ENCODE measurements around the gene EXOSC3.
"Not testable (repeated sequence)": the region's sequence is repeated elsewhere in the genome, so short reads cannot be mapped to it uniquely, and the experiment has no call there.

The EXOSC3 gene

DNA sequence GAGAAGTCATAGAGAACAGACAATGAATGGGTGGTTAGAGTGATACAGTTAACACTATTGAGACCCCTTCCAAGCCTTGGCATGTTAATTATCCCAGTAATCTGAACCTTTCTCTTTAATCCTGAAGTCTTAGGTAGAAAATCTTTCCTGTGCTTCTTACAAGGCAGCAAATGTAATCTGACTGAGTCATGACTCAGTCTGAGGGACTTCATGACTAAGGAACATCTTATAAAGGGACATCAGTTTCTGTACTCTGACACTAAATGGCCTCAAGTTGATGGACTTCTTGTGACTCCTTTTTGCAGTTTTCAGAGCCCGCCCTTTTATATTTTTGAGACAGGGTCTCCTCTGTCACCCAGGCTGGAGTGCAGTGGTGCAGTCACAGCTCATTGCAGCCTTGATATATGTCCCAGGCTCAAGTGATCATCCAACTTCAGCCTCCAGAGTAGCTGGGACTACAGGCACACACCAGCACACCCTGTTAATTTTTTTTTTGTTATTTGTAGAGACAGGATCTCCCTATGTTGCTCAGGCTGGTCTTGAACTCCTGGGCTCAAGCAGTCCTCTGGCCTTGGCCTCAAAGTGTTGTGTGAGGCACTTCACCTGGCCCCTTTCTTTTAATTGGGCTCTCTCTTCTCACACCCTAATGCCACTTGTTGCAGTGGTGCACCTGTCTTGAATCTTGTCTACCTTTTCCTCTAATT is 9.5 kb downstream of the EXOSC3 start:
- DNase-seq, result no peak

- no peak for DNase-seq
Measured at GRCh38 chr9:37769995-37770394, 14.9 kb downstream of the EXOSC3 start.

- DNase-seq, result no peak
Measured at GRCh38 chr9:37769306-37769705, 15.6 kb downstream of the EXOSC3 start.

DNA sequence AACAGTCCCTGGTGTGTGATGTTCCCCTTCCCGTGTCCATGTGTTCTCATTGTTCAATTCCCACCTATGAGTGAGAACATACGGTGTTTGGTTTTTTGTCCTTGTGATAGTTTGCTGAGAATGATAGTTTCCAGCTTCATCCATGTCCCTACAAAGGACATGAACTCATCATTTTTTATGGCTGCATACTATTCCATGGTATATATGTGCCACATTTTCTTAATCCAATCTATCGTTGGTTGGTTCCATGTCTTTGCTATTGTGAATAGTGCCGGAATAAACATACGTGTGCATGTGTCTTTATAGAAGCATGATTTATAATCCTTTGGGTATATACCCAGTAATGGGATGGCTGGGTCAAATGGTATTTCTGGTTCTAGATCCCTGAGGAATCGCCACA is 19.6 kb downstream of the EXOSC3 start:
- not testable (repeated sequence) for DNase-seq

DNA sequence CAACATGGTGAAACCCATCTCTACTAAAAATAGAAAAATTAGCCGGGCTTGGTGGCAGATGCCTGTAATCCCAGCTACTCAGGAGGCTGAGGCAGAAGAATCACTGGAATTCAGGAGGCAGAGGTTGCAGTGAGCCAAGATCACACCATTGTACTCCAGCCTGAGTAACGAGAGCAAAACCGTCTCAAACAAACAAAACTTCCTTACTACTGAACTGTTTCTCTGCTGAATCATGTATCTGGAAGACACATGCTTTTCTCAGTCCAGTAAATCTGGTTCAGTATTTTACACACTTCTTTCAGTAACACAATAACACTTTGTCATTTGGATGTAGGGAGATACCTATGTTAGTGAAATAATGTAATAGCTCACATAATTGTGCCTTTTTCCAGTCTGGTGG is 23.4 kb downstream of the EXOSC3 start:
- DNase-seq, result no peak

DNA sequence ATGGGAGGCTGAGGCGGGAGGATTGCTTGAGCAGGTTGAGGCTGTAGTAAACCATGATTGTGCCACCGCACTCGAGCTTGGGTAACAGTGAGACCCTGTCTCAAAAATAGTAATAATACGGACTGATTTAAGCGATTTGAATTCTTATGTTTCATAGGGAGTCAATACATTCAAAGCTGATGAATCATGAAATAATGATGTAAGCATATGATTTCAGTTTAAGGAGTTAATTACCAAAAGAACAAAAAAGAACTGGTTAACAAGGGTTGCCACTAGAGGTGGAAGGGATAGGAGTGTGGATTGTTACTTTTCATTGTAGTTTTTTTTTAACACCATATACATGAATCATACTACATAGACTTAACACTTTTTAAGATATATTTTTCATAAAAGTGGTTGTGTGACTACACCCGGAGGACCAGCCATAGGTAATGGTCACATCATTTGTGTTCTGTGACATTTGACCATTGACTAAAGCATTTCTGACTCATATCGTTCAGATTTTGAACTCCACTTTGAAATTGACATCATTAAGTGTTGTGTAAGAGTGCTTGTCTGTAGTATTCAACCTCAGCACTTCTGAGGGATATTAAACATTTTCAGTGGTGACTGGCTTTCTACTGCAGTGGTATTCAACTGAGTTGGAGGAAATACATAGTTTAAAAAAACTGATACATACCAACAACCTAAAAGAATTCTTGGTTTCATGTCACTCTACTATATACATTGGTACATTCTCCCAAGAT is 24.3 kb downstream of the EXOSC3 start:
- no peak for DNase-seq

GRCh38 chr9:37758747-37759146 is 26.1 kb downstream of the EXOSC3 start:
- no peak for DNase-seq

- DNase-seq, result peak; percentile 57
Measured at GRCh38 chr9:37753489-37754190, 31.2 kb downstream of the EXOSC3 start, which contains the start of gene TRMT10B. Gene TRMT10B, plus strand, starts transcription at chr9:37753805. Its CDS starts 8,127 bp downstream, at chr9:37761932.

- no peak for DNase-seq
Measured at GRCh38 chr9:37752642-37753488, 32.0 kb downstream of the EXOSC3 start.

- not testable (repeated sequence) for DNase-seq
Measured at GRCh38 chr9:37752112-37752511, 32.8 kb downstream of the EXOSC3 start.

GRCh38 chr9:37751704-37752103 is 33.2 kb downstream of the EXOSC3 start:
- DNase-seq, result not testable (repeated sequence)

GRCh38 chr9:37751186-37751585 is 33.7 kb downstream of the EXOSC3 start:
- DNase-seq, result no peak

- DNase-seq, result no peak
Measured at GRCh38 chr9:37749129-37749528, 35.7 kb downstream of the EXOSC3 start.

- peak; percentile 33 for DNase-seq
Measured at GRCh38 chr9:37747271-37747753, 37.6 kb downstream of the EXOSC3 start.

DNA sequence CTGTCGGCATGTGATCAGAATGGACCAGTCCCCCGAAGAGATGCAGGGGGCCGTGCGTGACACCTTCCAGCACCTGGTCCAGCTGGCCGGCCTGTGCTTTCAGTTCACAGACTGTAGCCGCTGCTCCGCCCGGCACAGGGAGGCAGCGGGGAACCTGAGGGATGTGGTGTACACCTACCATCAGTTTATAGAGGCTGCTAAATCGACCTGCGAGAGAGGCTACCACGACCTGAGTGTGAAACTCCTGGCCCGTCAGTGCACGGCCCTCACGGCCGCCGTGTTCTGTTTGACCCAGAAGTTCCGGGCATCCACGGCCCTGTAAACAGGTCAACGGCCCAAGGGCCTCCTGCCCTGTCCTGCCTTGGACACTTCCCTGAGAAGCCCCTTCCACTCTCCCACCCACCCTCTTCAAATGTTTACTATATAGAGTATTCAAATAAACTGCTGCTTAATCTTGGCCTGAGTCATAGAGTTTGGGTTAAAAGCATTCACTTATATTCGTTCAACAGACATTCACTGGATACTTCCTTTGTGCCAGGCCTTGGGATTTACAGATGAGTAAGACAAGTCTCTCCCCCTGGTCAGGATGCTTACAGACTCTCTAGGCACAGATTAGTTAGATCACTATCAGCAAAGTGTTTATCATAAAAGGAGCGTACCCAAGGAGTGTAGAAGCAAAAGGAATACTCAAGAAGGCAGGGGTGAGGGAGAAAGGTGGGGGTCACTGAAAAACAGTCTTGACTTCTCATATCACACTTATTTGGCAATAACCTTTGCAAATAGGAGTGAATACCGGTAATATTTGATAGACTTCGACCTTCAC is 38.2 kb downstream of the EXOSC3 start:
- no peak for DNase-seq

DNA sequence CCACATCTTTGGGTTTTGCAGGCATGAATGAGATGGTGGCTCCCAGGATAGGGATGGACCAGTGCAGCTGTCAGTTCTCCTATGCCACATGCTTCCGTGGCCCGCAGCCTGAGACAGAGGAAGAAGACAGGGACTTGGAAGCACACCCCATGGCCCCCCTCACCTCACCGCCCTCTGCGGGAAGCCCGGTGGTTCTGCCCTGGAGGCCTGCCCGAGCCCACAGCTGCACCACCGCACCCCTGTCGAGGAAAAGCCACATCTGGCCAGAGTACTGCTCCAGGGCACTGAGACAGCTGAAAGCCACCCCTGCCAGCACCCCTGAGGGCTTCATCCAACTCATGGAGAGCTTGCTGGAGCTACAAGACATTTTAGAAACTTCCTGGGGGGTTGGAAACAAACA is 38.9 kb downstream of the EXOSC3 start:
- DNase-seq, result no peak

DNA sequence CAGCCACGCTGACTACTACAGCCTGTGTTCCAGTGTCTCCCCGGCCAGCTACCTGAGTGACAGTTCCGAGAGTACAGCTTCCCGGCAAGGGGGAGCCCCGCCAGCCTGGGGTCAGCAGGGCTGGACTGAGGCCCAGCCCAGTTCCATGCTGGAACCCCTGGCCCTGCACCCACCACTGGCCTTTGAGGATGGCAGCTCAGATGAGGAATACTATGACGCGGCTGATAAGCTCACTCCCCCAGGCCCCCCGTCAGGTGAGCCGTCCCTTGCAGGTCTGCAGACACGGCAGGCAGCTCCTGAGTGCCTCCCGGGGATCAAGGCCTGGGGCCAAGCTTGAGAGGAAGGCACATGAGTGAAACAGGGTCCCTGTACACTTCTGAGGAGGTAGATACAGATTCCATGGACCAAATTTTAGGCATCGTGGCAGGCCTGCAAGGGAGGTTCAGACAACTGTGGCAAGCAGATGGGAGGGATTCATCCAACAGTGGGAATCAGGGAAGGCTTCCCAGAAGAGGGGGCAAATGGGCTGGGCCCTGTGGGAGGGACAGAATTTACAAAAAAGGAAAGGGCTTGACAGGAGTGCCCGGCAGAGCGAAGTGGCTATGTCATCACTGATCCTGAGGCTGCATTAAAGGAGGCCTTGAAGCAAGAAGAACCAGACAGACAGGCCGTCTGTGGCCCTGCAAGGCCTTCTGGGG is 44.1 kb downstream of the EXOSC3 start:
- DNase-seq, result no peak

DNA sequence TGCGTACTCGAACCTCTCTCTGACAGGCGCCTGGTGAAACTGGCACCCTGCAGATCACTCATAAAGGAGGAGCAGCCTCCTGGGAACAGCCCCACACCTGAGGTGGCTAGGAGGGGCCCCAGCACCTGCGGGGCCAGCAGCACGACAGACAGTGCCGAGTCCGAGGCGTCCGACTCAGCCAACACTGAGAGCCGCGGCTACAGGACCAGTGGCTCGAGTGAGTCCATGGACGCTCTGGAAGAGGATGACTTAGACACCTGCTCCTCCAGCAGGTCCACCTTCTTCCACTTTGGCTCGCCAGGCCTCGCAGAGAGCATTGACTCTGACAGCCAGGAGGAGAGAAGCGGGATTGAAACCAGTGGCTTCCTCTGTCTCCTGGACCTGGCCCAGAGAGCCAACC is 44.7 kb downstream of the EXOSC3 start:
- no peak for DNase-seq

GRCh38 chr9:37739222-37739621 is 45.6 kb downstream of the EXOSC3 start:
- DNase-seq, result no peak

GRCh38 chr9:37732952-37733351 is 51.9 kb downstream of the EXOSC3 start:
- DNase-seq, result no peak

Measured in DMS79 treated with DMSO at 0.1 percent for 48 hours (cell line).